Stomach (tissue), 9 donors: ENCODE data around the gene TMEM219. TPM values are rescaled to one million over a fixed set of nuclear protein-coding genes. Genes with fewer than 3 reads are reported as not detected.

Experiments used
- DNase-seq, 2 donors: peaks; one replicate each; pipeline versions ENCODE4 v3.0.0 to v3.0.0-alpha.2; 2013 to 2019
- H3K27ac ChIP-seq, 5 donors: fragments of 200-600 bp in 4 of 5; sonication (generic) in 4 of 5; one replicate each; pipeline ENCODE4 v1.5.1; 2013 to 2019; ENCODE audit warnings: mild to moderate bottlenecking in 1 of 5, moderate library complexity in 1 of 5
- H3K27me3 ChIP-seq, 3 donors: fragments of 200-600 bp; sonication (generic); one replicate each; pipeline ENCODE4 v1.5.1; 2017 to 2019; ENCODE audit warnings: mixed run types in 1 of 3
- H3K36me3 ChIP-seq, 4 donors: fragments of 200-600 bp; sonication (generic); 1 replicate in 3 of 4; 2 replicates in 1 of 4; pipeline ENCODE4 v1.5.1; 2016 to 2019
- H3K4me1 ChIP-seq, 4 donors: fragments of 200-600 bp; sonication (generic); one replicate each; pipeline ENCODE4 v1.5.1; 2016 to 2019
- H3K4me3 ChIP-seq, 4 donors: fragments of 200-600 bp; sonication (generic) in 3 of 4; one replicate each; pipeline ENCODE4 v1.5.1; 2016 to 2019; ENCODE audit warnings: mild to moderate bottlenecking in 1 of 4
- H3K9me3 ChIP-seq, 4 donors: fragments of 200-600 bp; sonication (generic); one replicate each; pipeline ENCODE4 v1.5.1; 2016 to 2019
- EP300 ChIP-seq: sonication (generic); formaldehyde crosslinking; IDR thresholded peaks from one replicate; pipeline ENCODE4 v1.6.1; 2017; ENCODE audit warnings: antibody characterized with exemption
- POLR2A ChIP-seq, 4 donors: fragments of 450-650 bp; IDR thresholded peaks; one replicate each; pipeline ENCODE4 v1.6.1; 2016; ENCODE audit warnings: antibody characterized with exemption in 4 of 4, control low read depth in 2 of 4, mild to moderate bottlenecking in 1 of 4, moderate library complexity in 1 of 4
- POLR2AphosphoS5 ChIP-seq, 3 donors: sonication (generic); formaldehyde crosslinking; IDR thresholded peaks; one replicate each; pipeline ENCODE4 v1.6.1; 2016; ENCODE audit warnings: antibody characterized with exemption in 3 of 3
- WGBS, 5 donors: extraction: QIAGEN DNeasy Blood & Tissue Kit in 3 of 5; methylation state at CpG; one replicate each; pipeline versions ENCODE4 v1.1.5 to v1.1.7; 2013 to 2018; 5-methylcytosine and 5-hydroxymethylcytosine counted together
- intact Hi-C: fragments of 100-400 bp; cut with DNase I; formaldehyde crosslinking; loops from one replicate; pipeline ENCODE4 v1.15.1; 2023; ENCODE audit warnings: low total_unique reads
- polyA plus RNA-seq, 3 donors: library from polyadenylated mRNA; stranded (reverse); fragments of 200-250 nt; gene quantifications; one replicate each; pipeline ENCODE4 v1.2.3, GENCODE V29; 2013
- total RNA-seq, 5 donors: library from RNA; depleted of rRNA; stranded (reverse); fragments of >200 nt; gene quantifications; one replicate each; pipeline versions ENCODE4 v1.1.0 to v1.2.3, GENCODE V29; 2014 to 2016
- TF ChIP-seq, protein P1 (sequence below), 7 experiments: fragments of 450-650 bp in 4 of 7; fragments of 200-600 bp in 3 of 7; sonication (generic) in 3 of 7; IDR thresholded peaks; one replicate each; pipeline ENCODE4 v1.5.1; 2016 to 2019; ENCODE audit warnings: antibody characterized with exemption in 7 of 7, control low read depth in 2 of 7, mild to moderate bottlenecking in 1 of 7
- donor health status: healthy with polysubstance abuse.
- donor health status: Bipolar disorder and iron deficiency.
- donor health status: healthy.

Gene TMEM219
- total and polyA plus RNA-seq, 8 donors, result 32.1 to 286 (median 139) TPM

DNA sequence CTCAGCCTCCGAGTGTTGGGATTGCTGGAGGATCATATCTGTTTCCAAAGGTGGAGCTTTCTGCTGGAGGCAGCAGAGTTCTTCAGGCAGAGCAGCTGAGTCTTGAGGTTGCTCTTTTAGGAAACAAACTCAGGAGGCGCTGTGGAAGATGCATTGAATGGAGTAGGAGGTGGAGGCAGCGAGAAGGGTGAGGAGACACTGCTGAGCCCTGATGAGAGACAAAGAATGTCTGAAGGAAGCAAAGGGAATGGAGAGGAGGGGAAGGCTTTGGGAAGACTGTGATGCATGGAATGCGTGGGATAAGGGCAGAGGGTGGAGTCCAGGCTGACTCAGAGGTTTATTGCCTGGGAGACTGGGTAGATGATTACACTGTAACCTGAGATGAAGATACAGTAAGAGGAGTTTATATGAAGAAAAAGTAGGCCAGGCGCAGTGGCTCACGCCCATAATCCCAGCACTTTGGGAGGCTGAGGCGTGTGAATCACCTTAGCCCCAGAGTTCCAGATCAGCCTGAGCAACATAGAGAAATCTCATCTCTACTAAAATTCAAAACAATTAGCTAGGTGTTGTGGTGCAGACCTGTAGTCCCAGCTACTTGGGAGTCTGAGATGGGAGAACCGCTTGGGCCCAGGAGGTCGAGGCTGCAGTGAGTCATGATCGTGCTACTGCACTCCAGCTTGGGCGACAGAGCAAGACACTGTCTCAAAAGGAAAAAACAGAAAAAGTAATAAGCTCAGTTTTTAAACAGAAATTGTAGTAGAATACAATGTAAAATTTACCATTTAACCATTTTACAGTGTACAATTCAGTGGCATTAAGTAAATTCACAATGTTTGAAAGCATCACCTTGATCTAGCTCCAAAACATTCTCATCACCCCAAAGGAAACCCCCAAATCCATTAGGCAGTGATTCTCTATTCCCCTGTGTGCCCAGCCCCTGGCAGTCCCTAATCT lies 17.8 kb upstream of the TMEM219 start:
- intact Hi-C loops, result no loop called here
- peak; percentile 41 to 93 for DNase-seq
- TF ChIP-seq, protein P1, sequence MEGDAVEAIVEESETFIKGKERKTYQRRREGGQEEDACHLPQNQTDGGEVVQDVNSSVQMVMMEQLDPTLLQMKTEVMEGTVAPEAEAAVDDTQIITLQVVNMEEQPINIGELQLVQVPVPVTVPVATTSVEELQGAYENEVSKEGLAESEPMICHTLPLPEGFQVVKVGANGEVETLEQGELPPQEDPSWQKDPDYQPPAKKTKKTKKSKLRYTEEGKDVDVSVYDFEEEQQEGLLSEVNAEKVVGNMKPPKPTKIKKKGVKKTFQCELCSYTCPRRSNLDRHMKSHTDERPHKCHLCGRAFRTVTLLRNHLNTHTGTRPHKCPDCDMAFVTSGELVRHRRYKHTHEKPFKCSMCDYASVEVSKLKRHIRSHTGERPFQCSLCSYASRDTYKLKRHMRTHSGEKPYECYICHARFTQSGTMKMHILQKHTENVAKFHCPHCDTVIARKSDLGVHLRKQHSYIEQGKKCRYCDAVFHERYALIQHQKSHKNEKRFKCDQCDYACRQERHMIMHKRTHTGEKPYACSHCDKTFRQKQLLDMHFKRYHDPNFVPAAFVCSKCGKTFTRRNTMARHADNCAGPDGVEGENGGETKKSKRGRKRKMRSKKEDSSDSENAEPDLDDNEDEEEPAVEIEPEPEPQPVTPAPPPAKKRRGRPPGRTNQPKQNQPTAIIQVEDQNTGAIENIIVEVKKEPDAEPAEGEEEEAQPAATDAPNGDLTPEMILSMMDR (IDR thresholded peaks at IDR 0.05), result no peak
- TF ChIP-seq POLR2AphosphoS5 (IDR thresholded peaks at IDR 0.05) (peak in 1 of 3 donors; percentile 45), EP300 (no peak), POLR2A (IDR thresholded peaks at IDR 0.05) (no peak)
- Histone ChIP-seq H3K36me3 (no peaks in the 10 kb centered on the region), H3K27me3 (no peaks in the 10 kb centered on the region), H3K9me3 (peaks cover 0 to 5% (median 0%) of the 10 kb centered on the region in 4 donors), H3K4me3 (no peak overlapping the region), H3K27ac (peak overlapping the region; percentile 9 to 74 (median 46)), H3K4me1 (peaks cover 13 to 24% (median 18%) of the 10 kb centered on the region in 4 donors)
- WGBS, 5 donors, result 30 to 47% (median 35%) methylated on average over 10 to 11 of the region's 11 CpGs

DNA sequence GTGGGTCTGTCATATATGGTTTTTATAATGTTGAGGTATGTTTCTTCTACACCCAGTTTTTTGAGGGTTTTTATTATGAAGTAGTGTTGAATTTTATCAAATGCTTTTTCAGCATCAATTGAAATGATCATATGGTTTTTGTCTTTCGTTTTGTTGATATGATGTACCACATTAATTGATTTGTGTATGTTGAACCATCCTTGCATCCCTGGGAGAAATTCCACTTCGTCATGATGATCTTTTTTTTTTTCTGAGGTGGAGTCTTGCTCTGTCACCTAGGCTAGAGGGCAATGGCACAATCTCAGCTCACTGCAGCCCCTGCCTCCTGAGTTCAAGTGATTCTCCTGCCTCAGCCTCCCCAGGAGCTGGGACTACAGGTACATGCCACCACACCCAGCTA lies 14.0 kb upstream of the TMEM219 start:
- WGBS, 5 donors, result 77 to 92% (median 84%) methylated on average over 2 of the region's 2 CpGs
- TF ChIP-seq, protein P1 (IDR thresholded peaks at IDR 0.05), result no peak
- no peak for TF ChIP-seq EP300
- no peak for DNase-seq
- Histone ChIP-seq H3K27me3 (no peaks in the 10 kb centered on the region), H3K36me3 (no peaks in the 10 kb centered on the region), H3K4me3 (no peak overlapping the region), H3K9me3 (no peaks in the 10 kb centered on the region), H3K4me1 (peaks cover 13 to 22% (median 17%) of the 10 kb centered on the region in 4 donors), H3K27ac (no peak overlapping the region)
- intact Hi-C loops, result no loop called here

- intact Hi-C loops, result no loop called here
- Histone ChIP-seq H3K36me3 (no peaks in the 10 kb centered on the region), H3K27ac (no peak overlapping the region), H3K27me3 (no peaks in the 10 kb centered on the region), H3K4me3 (no peak overlapping the region), H3K9me3 (no peaks in the 10 kb centered on the region), H3K4me1 (no peaks in the 10 kb centered on the region)
- no peak for DNase-seq
- TF ChIP-seq POLR2AphosphoS5 (IDR thresholded peaks at IDR 0.05) (no peak), POLR2A (IDR thresholded peaks at IDR 0.05) (no peak), EP300 (no peak)
- TF ChIP-seq, protein P1 (IDR thresholded peaks at IDR 0.05), result no peak
- WGBS, 5 donors, result 90 to 98% (median 92%) methylated on average over 4 of the region's 4 CpGs
Measured at GRCh38 chr16:29950806-29951461, 10.9 kb upstream of the TMEM219 start.

GRCh38 chr16:29951625-29952365 lies 10.1 kb upstream of the TMEM219 start:
- H3K9me3 ChIP-seq, result no peaks in the 10 kb centered on the region
- intact Hi-C loops, result no loop called here
- 74 to 89% (median 83%) methylated on average over 6 to 8 of the region's 8 CpGs for WGBS, 5 donors
- H3K4me3 ChIP-seq, result no peak overlapping the region
- H3K4me1 ChIP-seq, result no peaks in the 10 kb centered on the region
- no peak for TF ChIP-seq POLR2A (IDR thresholded peaks at IDR 0.05)
- TF ChIP-seq POLR2AphosphoS5 (IDR thresholded peaks at IDR 0.05), result no peak
- TF ChIP-seq, protein P1 (IDR thresholded peaks at IDR 0.05), result no peak
- TF ChIP-seq EP300, result no peak
- no peak overlapping the region for H3K27ac ChIP-seq
- no peaks in the 10 kb centered on the region for H3K36me3 ChIP-seq
- no peaks in the 10 kb centered on the region for H3K27me3 ChIP-seq
- DNase-seq, result peak in 1 of 2 donors; percentile 48
